Retina (tissue), 1 donor: ENCODE measurements around the gene ADK.
"Not testable (repeated sequence)": the region's sequence is repeated elsewhere in the genome, so short reads cannot be mapped to it uniquely, and the experiment has no call there.

ENCODE experiments used
- DNase-seq: peaks from one replicate; pipeline ENCODE4 v3.0.0-alpha.2; 2016

Gene ADK

DNA sequence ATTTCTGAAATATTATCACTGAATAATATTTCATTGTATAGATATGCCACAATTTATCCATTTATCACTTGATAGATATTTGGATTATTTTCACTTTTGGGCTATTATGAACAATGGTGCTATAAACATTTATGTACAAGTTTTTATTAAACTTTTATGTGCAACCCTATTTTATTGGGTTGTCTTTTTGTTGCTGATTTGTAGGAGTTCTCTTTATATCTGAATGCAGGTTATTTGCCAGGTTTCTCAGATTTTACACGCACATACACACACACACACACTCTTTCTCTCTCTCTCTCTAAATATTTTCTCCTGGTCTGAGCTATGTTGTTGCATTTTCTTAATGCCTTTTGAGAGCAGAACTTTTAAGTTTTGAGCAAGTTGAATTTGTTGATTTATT is 36.2 kb downstream of the ADK start:
- no peak for DNase-seq

DNA sequence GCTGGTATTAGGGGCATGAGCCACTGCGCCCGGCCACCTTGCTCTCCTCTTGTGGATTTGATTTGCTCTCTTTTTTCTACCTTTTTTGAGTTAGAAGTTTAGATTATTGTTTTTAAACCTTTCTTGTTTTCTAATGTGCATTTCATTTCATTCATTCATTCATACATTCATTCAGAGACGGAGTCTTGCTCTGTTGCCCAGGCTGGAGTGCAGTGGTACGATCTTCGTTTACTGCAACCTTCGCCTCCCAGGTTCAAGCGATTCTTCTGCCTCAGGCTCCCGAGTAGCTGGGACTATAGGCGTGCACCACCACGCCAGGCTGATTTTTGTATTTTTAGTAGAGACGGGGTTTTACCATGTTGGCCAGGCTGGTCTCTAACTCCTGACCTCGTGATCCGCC is 37.6 kb downstream of the ADK start:
- DNase-seq = not testable (repeated sequence)

DNA sequence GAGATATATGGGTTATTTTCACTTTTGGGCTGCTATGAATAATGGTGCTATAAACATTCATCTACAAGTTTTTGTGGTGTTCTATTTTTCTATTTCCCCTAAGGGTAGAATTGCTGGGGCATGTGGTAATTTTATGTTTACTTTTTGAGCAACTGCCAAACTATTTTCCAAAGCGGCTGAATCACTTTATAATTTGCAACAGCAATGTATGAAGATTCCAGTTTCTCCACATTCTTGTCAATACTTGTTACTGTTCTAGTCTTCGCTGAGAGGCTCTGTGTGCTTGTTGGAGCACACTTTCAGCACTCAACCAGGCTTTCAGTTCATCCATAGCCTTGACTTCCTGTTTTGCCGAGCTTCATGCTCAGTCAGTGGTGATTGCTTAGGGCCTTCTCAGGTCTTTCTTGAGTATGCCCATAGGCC is 39.0 kb downstream of the ADK start:
- no peak for DNase-seq

DNA sequence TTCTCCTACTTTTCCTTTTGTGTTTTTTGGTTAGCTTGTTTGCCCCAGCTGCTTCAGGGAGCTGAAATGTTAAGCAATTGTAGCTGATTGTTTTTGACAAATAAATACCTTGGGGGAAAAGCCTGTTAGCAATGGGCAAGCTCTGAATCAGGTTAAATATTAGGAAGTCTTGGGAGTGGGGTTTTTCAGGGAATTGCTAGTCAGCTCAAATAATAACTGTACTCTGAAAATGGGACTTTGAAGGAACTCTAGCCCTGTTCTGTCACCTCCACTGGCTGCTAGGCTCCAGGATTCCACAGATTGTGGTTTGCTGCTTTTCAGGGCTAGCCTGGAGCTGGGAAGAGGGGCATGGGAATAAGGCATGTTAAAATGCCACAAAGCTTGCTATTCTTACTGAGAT is 39.5 kb downstream of the ADK start:
- no peak for DNase-seq

DNA sequence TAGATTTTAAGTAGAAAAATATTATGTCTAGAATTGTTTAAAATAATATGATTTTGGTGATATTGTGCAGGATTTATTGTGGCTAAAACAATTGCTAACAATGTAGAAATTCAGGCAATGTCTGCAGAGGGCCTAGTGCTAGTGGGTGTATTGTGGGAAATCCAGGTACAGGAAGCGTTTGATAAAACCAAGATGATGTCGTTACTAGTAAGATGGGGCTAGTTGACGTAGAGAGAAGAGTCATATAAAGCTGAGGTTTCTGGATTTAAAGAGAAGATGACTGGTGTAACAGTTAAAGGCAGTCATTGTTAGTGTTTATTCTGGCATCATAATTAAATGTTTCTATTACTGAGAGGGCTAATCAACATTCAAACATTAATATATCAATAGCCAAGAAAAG is 43.5 kb downstream of the ADK start:
- no peak for DNase-seq

GRCh38 chr10:74194999-74195398 is 44.0 kb downstream of the ADK start:
- DNase-seq = no peak

GRCh38 chr10:74199315-74199714 is 48.3 kb downstream of the ADK start:
- no peak for DNase-seq

- no peak for DNase-seq
Observed at GRCh38 chr10:74202356-74202755, 51.3 kb downstream of the ADK start.

- DNase-seq = no peak
Observed at GRCh38 chr10:74206746-74207145, 55.7 kb downstream of the ADK start.

DNA sequence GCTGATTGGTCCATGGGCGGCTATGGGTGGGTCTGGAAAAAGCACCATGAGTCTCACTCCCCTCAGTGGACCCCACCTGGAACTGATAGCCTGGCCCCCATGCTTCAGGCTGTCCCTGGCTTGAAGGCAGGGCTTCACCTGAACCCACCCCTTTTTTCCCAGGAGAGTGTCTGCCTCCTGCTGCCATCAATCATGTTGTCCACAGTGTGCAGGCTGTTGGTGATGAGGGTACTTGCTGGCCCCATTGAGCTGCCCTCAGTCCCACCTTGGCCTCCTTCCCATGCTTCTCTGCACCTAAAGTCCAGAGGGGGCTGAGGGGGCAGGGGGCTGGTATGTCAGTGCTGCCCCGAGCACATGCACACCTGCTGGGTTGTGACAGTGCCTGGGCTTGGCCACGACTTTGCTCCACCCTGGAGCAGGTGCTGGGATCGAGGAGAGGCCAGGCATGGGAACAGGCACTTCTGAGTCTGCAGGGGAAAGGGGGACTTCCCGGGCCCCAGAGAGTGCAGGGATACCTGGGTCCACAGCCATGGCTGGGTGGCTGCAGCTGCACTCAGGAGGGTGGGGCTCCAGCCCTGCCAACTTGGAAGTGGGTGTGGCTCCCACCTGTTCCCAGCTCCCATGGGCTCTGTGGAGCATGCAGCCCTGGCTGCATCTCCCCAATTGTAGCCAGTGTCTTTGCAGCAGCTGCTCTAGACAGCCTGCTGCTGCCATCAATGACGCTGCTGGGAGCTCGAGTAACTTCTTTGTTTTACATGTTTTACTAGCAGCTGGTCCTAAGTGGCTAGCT is 56.9 kb downstream of the ADK start:
- no peak for DNase-seq

GRCh38 chr10:74208997-74209396 is 58.0 kb downstream of the ADK start:
- no peak for DNase-seq

DNA sequence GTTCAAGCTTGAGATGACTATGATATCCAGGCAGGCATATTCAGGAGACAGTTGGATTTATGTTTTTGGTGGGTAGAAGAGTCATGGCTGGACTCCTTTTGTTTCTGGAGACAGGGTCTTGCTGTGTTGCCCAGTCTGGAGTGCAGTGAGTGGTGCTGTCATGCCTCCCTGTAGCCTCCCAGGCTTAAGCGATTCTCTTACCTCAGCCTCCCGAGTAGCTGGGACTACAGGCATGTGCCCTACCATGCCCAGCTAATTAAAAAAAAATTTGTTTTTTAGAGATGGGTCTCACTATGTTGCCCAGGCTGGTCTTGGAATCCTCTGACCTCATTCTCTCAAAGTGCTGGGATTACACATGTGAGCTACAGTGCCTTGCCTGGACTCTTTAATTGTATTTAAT is 62.0 kb downstream of the ADK start:
- DNase-seq = no peak

DNA sequence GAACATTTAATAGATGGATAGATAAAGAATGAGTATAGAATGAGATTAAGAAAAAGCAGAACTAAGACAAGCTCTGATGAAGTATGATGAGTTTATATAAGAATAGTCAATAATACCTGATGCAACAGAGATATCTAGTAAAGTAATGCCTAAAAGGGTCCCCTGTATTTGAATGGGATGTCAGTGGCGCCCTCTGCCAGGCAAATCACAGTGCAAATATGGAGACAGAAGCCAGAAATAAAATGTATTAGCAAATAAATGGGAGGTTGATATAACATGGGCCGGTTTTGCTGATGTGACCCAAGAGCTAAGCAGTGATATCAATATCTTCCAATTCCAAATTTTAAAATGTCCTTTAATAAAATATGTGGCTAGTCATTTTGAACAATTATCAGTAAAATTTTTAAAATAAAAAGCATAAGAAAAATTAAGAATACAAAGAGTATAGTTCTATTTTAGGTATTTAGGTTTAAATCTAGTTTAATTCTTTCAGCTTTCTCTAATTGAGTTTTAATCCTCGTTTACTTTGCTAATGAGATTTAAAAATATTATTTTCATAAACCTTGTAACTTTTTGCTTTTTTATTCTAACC is 62.6 kb downstream of the ADK start:
- no peak for DNase-seq

DNA sequence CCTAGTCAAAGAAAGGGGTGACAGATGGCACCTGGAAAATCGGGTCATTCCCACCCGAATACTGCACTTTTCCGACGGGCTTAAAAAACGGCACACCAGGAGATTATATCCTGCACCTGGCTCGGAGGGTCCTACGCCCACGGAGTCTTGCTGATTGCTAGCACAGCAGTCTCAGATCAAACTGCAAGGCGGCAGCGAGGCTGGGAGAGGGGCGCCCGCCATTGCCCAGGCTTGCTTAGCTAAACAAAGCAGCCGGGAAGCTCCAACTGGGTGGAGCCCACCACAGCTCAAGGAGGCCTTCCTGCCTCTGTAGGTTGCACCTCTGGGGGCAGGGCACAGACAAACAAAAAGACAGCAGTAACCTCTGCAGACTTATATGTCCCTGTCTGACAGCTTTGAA is 66.1 kb downstream of the ADK start:
- not testable (repeated sequence) for DNase-seq

GRCh38 chr10:74222467-74222866 is 71.4 kb downstream of the ADK start:
- DNase-seq = not testable (repeated sequence)

- DNase-seq = no peak
Observed at GRCh38 chr10:74223755-74224529, 72.9 kb downstream of the ADK start.

DNA sequence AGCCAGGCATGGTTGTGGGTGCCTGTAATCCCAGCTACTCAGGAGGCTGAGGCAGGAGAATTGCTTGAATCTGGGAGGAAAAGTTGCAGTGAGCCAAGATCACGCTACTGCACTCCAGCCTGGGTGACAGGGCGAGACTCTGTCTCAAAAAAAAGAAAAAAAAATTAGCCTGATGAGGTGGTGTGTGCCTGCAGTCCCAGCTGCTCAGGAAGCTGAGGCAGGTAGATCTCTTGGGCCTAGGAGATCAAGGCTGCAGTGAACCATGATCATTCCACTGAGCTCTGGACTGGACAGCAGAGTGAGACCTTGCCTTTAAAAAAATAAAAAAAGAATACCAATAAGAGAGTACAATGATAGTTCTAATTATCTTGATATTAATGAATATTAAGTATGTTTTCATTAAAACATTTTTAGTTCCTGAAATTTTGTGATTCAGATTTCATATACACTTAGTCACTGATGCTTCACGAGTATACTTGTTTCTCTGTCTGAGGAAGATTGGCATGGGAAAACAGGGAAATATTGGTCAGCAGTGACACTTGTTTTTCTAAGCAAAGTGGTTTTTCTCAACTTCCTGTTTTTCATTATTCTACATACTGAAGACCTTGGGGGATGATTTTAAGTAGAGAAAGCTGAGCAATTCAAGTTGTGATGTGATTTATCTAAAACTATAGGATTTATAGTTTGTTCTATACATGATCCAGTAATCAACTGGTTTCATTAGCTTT is 76.8 kb downstream of the ADK start:
- no peak for DNase-seq

DNA sequence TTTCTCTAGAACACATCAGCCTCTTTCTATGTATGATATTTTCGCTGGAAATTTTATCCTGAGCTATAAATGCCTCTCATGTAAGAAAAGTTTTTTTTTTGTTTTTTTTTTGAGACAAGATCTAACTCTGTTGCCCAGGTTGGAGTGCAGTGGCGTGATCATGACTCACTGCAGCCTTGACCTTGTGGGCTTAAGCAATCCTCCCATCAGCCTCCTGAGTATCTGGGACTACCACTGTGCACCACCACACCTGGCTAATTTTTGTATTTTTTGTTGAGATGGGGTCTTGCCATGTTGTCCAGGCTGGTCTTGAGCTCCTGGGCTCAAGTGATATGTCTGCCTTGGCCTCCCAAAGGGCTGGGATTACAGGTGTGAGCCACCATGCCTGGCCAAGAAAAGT is 80.4 kb downstream of the ADK start:
- DNase-seq = no peak

GRCh38 chr10:74233281-74233680 is 82.3 kb downstream of the ADK start:
- no peak for DNase-seq

- no peak for DNase-seq
Observed at GRCh38 chr10:74234569-74234968, 83.5 kb downstream of the ADK start.

- no peak for DNase-seq
Observed at GRCh38 chr10:74238031-74238431, 87.0 kb downstream of the ADK start.

GRCh38 chr10:74238516-74238915 is 87.5 kb downstream of the ADK start:
- DNase-seq = no peak

GRCh38 chr10:74243067-74243466 is 92.0 kb downstream of the ADK start:
- DNase-seq = no peak
